ENCODE measurements around the gene RHBDD3. TPM values are rescaled to one million over a fixed set of nuclear protein-coding genes. Genes with fewer than 3 reads are reported as not detected.
A peak's percentile ranks its signal among the peaks of the same experiment; 100 is the strongest.
"Not testable (repeated sequence)": the region's sequence is repeated elsewhere in the genome, so short reads cannot be mapped to it uniquely, and the experiment has no call there.

RHBDD3 gene
- total RNA-seq, 4 donors from 2014 or later: 10.1 to 22.7 (median 17.2) TPM

DNA sequence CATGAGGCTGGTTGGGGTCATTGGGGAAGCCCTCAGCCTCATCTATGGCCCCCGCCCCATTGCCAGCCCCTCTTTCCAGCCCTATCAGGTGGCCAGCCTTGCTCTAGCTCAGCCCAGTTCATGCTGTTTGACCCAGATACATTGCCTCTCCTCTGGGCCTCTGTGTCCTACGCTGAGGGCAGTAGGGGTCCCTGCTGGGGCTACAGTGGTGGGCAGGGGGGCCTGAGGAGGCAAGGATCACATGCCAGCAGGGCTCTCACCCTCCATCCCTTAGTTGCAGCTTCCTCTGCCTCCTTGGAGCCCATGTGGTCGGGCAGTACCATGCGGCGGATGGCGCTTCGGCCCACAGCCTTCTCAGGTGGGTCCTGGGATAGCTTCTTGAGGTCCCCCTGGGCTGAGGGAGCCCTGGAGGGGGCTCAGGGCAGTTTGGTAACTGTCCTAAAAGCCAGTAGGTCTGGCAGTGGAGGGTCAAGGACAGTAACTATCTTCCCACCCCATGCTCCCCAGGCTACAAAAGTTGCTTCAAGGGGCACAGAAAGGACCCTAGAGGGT, 42.8 kb downstream of the RHBDD3 start:
- TF ChIP-seq POLR2A (IDR thresholded peaks at IDR 0.05): no peak
- TF ChIP-seq, protein P1, sequence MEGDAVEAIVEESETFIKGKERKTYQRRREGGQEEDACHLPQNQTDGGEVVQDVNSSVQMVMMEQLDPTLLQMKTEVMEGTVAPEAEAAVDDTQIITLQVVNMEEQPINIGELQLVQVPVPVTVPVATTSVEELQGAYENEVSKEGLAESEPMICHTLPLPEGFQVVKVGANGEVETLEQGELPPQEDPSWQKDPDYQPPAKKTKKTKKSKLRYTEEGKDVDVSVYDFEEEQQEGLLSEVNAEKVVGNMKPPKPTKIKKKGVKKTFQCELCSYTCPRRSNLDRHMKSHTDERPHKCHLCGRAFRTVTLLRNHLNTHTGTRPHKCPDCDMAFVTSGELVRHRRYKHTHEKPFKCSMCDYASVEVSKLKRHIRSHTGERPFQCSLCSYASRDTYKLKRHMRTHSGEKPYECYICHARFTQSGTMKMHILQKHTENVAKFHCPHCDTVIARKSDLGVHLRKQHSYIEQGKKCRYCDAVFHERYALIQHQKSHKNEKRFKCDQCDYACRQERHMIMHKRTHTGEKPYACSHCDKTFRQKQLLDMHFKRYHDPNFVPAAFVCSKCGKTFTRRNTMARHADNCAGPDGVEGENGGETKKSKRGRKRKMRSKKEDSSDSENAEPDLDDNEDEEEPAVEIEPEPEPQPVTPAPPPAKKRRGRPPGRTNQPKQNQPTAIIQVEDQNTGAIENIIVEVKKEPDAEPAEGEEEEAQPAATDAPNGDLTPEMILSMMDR (IDR thresholded peaks at IDR 0.05): no peak
- no peak for TF ChIP-seq POLR2AphosphoS5 (IDR thresholded peaks at IDR 0.05)
- TF ChIP-seq EP300 (IDR thresholded peaks at IDR 0.05): no peak
- H3K27ac ChIP-seq: peak overlapping the region; percentile 51

DNA sequence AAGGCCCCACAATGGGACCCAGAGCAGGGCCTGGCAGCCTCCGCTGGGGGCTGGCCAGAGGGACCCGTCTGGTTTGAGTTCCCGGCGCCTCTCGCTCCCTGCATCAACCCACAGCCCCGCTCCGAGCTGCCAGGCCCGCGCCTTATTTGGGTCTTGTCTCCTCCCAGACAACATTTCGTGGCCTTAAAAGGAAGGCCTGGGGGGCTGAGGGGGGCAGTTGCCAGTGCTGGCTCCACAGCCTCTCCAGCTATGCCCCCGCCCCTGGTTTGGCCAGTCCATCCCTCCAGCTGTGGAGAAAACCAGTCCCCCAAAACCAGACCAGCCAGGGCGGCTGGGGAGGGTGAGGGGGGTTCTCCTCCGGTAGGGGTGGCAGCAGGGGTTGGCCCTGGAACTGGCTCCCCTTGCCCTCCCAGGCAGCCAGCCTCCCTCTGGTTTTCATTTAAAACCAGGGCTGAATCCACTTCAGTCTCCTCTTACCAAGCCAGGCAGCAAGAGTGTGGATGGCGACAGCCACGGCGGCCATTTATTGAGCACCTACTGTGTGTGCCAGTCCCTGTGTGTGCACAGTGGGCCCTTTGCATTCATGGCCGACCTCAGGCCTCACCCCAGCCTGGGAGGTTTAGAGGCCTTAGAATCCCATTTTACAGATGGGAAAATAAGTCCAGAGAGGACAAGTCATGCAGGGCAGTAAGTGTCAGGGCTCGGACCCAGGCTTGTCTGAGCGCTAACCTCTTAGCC, 43.5 kb downstream of the RHBDD3 start:
- H3K4me3 ChIP-seq: no peak overlapping the region
- DNase-seq (ENCODE audit: low spot score in 2 of 2): peak in 1 of 2 donors; percentile 61
- no peaks in the 10 kb centered on the region for H3K36me3 ChIP-seq
- TF ChIP-seq, protein P1 (IDR thresholded peaks at IDR 0.05): no peak
- TF ChIP-seq EP300 (IDR thresholded peaks at IDR 0.05) (no peak), POLR2AphosphoS5 (IDR thresholded peaks at IDR 0.05) (no peak), POLR2A (IDR thresholded peaks at IDR 0.05) (no peak)
- H3K27me3 ChIP-seq: no peaks in the 10 kb centered on the region
- peaks cover 22% of the 10 kb centered on the region for H3K4me1 ChIP-seq
- WGBS: 60% methylated on average over 8 of the region's 19 CpGs
- no peak overlapping the region for H3K27ac ChIP-seq
- no peaks in the 10 kb centered on the region for H3K9me3 ChIP-seq

More for the DNA sequence above, 42.8 kb downstream of the RHBDD3 start:
- H3K36me3 ChIP-seq: no peaks in the 10 kb centered on the region
- DNase-seq (ENCODE audit: low spot score in 2 of 2): peak in 1 of 2 donors; percentile 65
- H3K27me3 ChIP-seq: no peaks in the 10 kb centered on the region
- no peak overlapping the region for H3K4me3 ChIP-seq
- peaks cover 22% of the 10 kb centered on the region for H3K4me1 ChIP-seq
- no peaks in the 10 kb centered on the region for H3K9me3 ChIP-seq
- WGBS: 87% methylated on average over 6 of the region's 7 CpGs

DNA sequence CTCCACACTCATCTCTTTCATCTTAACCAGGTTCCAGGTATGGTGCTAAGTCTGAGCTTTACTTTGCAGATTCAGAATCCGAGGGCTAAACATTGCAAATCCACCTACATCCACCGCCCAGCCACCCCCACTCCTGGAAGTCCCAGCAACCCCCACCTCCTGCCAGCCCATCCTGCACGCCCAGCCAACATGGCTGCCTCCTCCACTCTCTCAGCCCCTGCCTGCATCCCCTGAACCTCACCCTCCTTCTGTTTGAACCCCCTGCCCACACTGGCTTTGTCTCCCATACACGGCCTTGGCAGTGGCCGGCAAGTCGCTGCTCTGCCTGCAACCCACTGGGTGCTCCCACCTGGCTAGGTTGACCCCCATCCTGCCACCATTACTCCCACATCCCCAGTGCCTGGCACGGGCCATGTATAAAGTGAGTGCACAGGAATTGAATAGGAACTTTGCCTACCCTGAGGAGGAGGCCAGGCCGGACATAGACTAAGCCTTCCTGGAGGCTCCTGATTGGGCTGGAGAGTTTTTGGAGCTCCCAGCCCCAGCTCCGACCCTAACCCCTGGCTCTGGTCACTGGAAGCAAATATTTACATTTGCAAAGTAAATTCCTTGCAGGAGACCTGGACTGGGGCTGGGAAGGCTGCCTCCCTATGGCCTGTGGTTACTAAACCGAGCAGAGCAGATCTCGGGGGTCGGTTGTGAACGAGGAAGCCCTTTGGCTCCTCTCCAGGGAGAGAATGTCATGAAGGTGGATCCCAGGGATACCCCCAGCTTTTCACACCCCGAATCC, 47.7 kb downstream of the RHBDD3 start:
- WGBS: 85% methylated on average over 13 of the region's 14 CpGs
- Histone ChIP-seq H3K9me3 (no peaks in the 10 kb centered on the region), H3K36me3 (no peaks in the 10 kb centered on the region), H3K27ac (no peak overlapping the region), H3K4me1 (peaks cover 19% of the 10 kb centered on the region), H3K27me3 (no peaks in the 10 kb centered on the region), H3K4me3 (no peak overlapping the region)
- DNase-seq (ENCODE audit: low spot score in 2 of 2): peak in 1 of 2 donors; percentile 46
- TF ChIP-seq, protein P1 (IDR thresholded peaks at IDR 0.05): no peak
- TF ChIP-seq POLR2AphosphoS5 (IDR thresholded peaks at IDR 0.05) (no peak), EP300 (IDR thresholded peaks at IDR 0.05) (no peak), POLR2A (IDR thresholded peaks at IDR 0.05) (no peak)

DNA sequence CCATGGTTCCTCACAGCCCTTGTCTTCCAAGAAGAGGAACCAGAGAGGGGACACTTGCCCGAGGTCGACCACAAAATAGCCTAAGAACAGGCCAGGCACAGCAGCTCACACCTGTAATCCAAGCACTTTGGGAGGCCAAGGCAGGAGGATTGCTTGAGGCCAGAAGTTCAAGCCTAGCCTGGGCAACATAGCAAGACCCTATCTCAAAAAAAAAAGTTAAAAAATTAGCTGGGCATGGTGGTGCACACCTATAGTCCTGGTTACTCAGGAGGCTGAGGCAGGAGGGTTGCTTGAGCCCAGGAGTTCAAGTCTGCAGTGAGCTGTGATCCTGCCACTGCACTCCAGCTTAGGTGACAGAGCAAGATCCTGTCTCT, 48.4 kb downstream of the RHBDD3 start:
- not testable (repeated sequence) for H3K36me3 ChIP-seq; DNase-seq (ENCODE audit: low spot score in 2 of 2); H3K27me3 ChIP-seq; H3K4me3 ChIP-seq; H3K27ac ChIP-seq; H3K9me3 ChIP-seq
- WGBS: 84% methylated on average over 2 of the region's 2 CpGs
- H3K4me1 ChIP-seq: peaks cover 14% of the 10 kb centered on the region

DNA sequence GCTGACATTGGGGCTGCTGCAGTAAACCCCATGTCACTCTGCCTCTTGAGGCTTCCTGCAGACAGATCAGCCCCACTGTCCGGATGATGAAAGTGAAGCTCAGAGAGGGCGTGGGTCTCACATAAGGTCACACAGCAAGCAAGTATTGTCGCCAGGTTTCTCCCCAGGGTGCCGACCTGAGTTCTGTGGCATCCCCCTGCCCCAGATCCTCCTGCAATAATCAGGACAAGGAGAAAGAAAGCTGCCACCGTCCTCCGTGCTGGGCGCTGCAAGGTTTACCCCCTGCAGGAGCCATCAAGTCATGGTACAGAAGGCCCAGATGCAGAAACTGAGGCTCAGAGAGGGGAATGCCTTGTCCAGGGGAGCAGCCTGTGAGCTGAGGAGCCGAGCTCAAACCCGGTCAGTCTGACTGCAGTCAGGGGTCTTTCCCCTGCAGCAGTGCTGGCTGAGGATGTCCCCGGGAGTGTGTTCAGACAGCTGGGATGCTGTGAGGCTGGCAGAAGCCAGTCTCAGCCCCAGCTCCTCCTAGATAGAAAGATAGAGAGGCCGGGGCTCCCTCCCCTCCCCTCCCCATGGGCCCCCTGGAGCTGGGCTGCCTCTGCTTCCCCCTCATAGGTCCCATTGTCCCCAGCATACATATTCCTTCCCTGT, 48.9 kb downstream of the RHBDD3 start:
- 91% methylated on average over 11 of the region's 11 CpGs for WGBS
- H3K4me1 ChIP-seq: peaks cover 14% of the 10 kb centered on the region
- no peaks in the 10 kb centered on the region for H3K9me3 ChIP-seq
- H3K36me3 ChIP-seq: no peaks in the 10 kb centered on the region
- no peak overlapping the region for H3K4me3 ChIP-seq
- H3K27ac ChIP-seq: no peak overlapping the region
- no peaks in the 10 kb centered on the region for H3K27me3 ChIP-seq
- peak in 1 of 2 donors; percentile 38 for DNase-seq (ENCODE audit: low spot score in 2 of 2)
- TF ChIP-seq POLR2A (IDR thresholded peaks at IDR 0.05) (no peak), EP300 (IDR thresholded peaks at IDR 0.05) (no peak), POLR2AphosphoS5 (IDR thresholded peaks at IDR 0.05) (no peak)
- TF ChIP-seq, protein P1 (IDR thresholded peaks at IDR 0.05): no peak
